Measurements from ENCODE around the gene AKT1.
A peak's percentile ranks its signal among the peaks of the same experiment; 100 is the strongest.
"Not testable (repeated sequence)": the region's sequence is repeated elsewhere in the genome, so short reads cannot be mapped to it uniquely, and the experiment has no call there.

AKT1 gene

DNA sequence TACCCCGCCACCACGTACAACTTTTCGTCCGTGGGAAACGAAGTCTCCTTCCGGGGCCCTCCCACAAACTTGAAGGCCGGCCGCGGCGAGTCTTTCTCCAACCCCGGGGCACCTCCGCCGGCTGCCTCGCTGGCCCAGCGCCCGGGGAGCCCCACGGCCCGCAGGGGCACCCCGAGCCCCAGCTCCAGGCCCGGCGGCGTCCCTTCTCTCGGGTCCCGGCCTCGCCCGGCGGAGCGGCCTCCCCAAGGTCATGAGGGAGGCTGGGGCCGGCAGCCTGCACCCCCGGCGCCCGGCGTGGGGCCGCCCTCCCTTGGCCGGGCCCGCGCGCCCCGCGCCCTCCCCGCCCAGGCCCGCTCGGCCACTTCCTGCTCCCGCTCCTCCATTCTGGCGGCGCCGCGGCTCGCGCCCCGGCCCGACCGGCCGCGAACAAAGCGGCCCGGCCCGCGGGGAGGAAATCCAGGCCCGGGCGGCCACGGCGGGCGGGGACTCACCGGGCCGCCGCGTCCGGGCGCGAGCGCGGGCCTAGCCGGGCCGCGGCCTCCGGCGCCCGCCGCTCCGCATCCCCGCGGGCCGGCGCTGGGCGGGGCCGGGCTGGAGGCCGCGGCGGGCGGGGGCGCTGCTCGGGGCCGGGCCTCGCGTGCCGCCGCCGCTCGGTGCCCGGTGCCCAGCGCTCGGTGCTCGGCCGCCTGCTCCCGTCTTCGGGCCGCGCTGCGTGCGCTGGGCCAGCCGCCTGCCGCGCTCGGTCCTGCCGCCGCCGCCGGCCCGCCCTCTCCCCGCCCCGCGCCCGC lies at the start of gene AKT1:
TSS of gene AKT1 (minus strand) at position 756 of the 788 bp plus-strand sequence. CDS start 3,105 bp downstream, outside the sequence.
- no peak for DNase-seq (ENCODE audit: low read depth)

GRCh38 chr14:104845033-104845666 lies 49.6 kb upstream of the AKT1 start:
- no peak for DNase-seq (ENCODE audit: low read depth)

DNA sequence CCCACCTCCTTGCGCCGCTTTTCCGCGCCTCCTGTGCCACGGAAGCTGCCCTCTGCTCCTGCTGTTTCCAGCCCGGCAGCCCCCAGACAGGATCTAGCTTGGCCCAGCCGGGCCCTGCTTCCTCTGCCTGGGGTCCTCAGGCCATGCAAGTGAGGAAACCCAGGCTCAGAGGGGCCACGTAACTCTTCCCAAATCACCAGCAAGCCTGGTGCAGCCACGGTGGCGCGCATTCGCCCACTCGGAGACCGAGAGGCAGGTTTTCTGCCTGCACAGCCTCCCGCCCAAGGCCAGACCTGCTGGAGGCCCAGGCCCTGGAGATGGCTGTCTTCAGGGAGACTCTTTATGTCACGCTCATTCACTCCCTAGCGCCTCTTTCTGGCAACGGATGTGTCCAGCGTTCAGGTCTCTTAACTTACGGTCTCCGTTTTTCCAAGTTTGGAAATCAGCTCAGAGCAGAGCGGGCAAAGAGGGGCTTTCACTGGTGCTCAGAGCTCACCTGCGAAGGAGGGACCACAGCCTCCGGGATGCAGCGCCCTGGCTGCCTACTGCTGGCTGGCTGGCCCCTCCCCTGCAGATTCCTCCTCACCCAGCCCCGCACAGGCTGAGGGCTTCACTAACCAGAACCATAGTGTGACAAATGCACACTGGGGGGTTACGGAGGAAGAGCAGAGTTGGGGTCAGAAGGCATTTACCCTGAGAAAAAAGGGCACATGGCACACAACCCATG lies 48.9 kb upstream of the AKT1 start:
- DNase-seq (ENCODE audit: low read depth), result no peak

DNA sequence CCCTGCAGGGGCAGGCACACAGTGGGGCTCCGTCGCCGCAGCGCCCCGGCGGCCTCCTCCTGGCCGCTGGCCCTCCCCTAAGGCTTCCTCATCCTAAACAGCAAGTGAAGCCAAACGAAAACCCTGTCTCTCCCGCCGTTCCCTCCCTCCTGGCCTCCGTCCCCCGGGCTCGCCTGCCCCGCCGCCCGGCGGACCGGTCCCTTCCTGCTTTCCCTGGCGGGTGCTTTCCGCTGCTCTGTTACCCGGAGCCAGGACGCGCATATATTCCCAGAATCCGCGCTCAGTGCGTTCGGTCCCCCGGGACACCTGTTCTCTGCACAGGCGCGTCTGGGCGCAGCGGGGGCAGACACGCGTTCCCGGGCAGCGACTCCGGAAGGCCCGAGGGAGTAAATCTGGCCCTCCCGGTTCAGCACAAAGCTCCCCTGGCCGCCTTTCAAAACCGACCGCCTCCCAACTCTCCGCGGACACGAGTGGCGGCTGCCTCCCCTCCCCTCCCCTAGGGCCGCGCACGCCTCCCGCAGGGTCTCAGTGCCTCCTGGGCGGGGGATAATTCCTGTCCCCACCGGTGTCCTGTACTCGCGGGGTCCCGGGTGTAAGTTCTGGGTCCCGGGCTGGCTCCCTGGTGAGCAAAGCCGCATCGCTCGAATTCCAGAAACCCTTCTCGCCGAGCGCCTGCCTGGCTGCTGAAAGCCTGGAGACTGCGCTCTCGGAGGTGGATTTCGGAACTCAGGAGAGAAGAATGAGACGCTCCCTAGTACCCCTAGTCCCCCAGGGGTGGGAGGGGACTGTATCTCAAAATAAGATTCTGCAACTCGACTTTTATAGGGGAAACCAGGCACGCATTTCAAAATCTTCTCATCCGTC lies 48.1 kb upstream of the AKT1 start:
- DNase-seq (ENCODE audit: low read depth), result no peak

GRCh38 chr14:104843006-104843405 lies 47.5 kb upstream of the AKT1 start:
- no peak for DNase-seq (ENCODE audit: low read depth)

GRCh38 chr14:104841730-104842129 lies 46.2 kb upstream of the AKT1 start:
- no peak for DNase-seq (ENCODE audit: low read depth)

DNA sequence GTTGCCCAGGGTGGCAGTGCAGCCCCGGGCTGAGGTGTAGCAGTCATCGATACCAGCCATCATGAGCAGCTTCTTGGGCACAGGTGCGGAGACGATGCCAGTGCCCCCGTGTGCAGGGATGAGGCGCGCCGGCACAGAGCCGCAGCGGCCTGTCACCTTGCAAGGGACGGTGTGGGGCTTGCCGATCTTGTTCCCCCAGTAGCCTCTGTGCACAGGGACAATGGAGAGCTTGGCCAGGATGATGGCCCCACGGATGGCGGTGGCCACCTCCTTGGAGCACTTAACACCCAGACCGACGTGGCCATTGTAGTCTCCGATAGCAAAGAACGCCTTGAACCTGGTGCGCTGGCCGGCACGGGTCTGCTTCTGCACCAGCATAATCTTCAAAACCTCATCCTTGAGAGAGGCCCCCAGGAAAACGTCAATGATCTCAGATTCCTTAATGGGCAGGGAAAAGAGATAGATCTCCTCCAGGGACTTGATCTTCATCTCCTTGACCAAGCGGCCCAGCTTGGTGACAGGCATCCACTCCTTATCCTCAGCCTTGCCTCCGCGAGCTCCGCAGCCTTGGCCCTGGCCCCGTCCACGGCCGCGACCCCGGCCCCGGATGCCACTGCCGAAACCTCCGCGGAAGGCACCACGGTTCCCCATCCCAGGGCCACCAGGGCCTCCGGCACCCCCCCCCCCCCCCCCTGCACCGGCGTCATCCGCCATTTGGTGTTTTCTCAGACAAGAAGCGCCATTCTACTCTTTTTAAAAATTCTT lies 40.8 kb upstream of the AKT1 start:
- not testable (repeated sequence) for DNase-seq (ENCODE audit: low read depth)

DNA sequence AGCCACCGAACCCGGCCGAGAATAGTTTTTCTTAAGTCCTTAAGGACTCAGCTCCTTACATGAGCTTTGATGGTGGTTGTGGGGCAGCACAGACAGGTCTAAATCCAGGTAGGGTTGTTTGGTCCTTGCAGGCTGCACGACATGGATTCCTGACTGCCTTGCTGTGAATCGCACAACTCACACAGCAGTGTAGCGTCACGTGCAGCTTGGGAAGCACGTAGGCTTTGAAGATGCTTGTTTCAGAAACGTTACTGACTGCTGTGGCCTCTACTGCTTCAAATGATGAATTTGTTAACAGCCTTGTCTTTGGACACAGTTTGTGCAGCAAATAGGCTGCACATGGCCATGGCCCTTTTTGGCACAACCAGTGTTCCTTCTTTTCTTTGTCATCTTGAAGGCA lies 35.2 kb upstream of the AKT1 start:
- DNase-seq (ENCODE audit: low read depth), result no peak

DNA sequence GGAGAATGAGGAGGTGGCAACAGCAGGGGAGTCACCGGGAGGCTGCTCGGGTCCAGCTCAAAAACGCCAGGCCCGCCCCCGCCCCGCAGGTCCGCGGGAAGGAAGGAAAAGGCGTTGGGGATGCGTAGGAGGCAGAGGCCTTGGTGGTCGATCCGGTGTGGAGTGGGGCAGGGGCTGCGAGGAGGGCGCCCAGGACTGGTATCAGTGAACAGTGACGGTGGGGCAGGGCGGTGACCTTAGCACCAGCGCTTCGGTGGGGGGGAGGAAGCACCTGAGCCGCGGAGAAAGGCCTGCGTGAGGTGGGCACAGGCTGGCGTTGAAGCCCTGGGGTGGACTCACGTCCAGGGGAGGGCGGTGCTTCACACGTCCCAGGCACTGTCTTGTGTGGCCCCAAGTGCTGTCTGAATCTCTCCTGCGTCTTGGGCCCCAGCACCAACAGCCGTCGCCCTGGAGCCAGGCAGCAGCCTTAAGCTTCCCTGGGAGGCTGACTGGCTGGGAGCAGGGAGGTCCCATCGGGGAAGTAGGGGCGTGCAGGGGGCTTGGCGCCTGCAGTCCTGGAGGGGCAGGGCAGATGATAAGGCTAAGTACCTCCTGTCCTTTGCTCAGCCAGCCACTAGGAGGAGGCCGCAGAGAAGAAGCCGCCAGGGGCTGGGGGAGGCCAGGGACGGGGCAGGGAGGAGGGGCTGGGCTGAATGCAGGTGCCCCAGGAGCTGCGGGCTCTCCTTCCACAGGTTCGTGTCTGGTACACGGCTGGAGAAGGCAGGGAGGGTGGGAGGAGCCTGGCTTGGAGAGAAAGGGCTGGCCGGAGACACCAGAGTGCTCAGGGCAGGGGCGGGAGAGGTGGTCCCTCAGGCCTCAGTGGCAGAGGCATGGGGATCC lies 31.9 kb upstream of the AKT1 start:
- no peak for DNase-seq (ENCODE audit: low read depth)

GRCh38 chr14:104826861-104827176 lies 31.3 kb upstream of the AKT1 start:
- DNase-seq (ENCODE audit: low read depth), result no peak

GRCh38 chr14:104826189-104826860 lies 30.8 kb upstream of the AKT1 start:
- DNase-seq (ENCODE audit: low read depth), result peak; percentile 91

DNA sequence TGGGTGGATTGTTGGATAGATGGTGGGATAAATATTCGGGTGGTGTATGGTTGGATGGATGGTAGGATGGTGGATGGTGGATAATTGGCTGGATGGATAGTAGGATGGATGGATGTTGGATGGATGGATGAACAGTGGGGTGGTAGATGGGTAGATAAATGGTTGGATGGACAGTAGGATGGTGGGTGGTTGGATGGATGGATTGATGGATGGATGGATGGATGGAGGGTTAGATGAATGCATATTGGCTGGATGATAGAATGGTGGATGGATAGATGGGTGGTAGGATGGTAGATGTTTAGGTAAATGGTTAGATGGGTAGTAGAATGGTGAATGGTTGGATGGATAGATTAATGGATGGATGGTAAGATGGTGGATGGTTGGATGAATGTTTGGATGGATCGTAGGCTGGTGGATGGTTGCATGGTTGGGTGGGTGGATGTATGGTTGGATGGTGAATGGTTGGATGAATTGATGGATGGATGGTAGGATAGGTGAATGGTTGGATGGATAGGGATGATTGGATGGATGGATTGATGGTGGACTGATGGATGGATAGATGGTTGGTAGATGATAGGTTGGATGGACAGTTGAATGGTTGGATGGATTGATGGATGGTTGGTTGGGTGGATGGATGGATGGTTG lies 28.9 kb upstream of the AKT1 start:
- no peak for DNase-seq (ENCODE audit: low read depth)

GRCh38 chr14:104822821-104823615 lies 27.5 kb upstream of the AKT1 start:
- DNase-seq (ENCODE audit: low read depth), result no peak

- DNase-seq (ENCODE audit: low read depth), result no peak
Measured at GRCh38 chr14:104821971-104822608, 26.5 kb upstream of the AKT1 start.

DNA sequence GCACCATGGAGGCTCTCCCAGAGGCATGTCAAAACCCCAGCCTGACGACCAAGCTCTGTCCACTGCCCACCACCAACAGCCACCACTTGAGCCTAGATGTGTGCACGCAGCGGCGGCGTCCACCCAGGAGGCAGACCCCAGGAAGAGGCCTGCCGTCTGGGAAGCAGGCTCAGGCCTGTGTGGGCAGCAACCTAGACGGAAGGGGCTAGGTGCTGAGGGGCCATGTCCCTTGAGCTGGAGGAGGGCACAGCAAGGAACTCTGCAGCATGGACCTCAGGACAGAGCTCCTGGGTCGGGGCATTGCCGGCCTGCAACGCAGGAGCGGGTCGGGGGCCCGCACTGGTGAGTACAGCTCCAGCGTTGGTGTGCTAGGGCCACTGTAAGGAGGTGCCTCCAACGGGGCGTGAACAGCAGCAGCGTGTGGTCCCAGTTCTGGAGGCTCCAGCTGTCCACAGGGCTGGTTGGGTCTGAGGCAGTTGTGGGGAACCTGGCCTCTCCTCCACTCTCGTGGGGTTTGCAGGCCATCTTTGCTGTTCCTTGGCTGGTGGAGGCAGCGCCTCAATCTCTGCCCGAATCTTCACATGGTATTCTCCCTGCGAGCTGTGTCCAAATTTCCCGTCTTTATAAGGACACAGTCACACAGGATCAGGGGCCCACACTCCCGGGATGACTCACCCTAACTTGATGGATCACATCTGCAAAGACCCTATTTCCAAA lies 25.8 kb upstream of the AKT1 start:
- DNase-seq (ENCODE audit: low read depth), result no peak

DNA sequence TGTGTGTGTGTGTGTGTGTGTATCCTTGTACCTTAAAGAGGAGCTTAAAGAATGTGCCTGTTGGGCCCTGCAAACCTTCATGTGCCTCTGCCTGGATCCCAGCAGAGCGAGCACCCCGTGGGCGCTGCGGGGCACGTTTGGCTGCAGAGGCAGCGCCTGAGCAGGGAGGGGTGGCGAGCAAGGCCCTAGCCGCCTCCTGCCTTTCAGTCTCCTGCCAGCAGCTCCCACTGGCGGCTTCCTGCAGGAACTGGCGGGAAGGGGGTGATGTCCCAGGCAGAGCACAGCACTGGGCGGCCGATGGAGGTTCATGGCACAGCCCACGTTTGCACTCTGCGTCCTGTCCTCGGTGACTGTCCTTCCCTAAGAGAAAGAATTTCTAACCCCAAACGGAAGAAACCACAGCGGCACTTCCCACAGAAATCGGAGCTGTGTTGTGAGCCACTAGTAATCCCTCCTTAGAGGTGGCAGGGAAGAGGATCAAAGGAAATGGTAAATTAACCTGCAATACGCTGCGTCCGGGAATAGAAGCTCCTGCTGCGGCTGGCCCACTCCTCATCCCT lies 25.2 kb upstream of the AKT1 start:
- DNase-seq (ENCODE audit: low read depth), result no peak

DNA sequence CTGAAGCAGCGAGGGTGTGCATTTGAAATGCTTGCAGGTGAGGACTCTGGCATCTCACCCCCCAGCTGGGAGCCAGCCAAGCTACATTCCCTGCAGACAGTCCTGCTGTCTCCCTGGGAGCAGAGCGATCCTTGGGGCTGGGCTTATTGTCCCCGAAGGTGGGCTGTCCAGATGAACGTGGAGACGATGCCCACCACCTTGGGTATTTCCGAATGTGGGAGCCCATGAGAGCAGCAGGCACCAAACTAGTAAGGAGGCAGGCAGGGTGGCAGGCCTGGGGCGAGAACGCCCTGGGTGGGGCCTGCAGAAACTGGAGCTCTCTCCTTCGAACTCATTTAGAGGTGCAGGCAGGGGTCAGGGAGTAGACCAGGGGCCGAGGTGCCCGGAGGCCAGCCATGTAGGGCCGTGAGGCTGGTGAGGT lies 23.8 kb upstream of the AKT1 start:
- no peak for DNase-seq (ENCODE audit: low read depth)
